GM13976 (cell line): ENCODE results near the gene RD3L.
"Not testable (repeated sequence)": the region's sequence is repeated elsewhere in the genome, so short reads cannot be mapped to it uniquely, and the experiment has no call there.

Experiments
- DNase-seq: peaks from one replicate; pipeline ENCODE4 v3.0.0; 2012; ENCODE audit warnings: low spot score
- CTCF ChIP-seq: IDR thresholded peaks from 2 replicates; pipeline ENCODE4 v1.5.1; 2012; ENCODE audit warnings: borderline replicate concordance, mild to moderate bottlenecking; ENCODE audit not compliant: insufficient read depth; ENCODE audit errors: extremely low read depth, missing control alignments, control extremely low read depth
- in situ Hi-C: fragments of 300-500 bp; cut with MboI; formaldehyde crosslinking; loops from one replicate; pipeline ENCODE4 v1.12.0; 2022; ENCODE audit warnings: low sequenced_read_pairs, mixed read lengths, inconsistent platforms; ENCODE audit not compliant: unreplicated experiment

RD3L gene

GRCh38 chr14:103941973-103942736, at the start of gene RD3L:
RD3L (minus strand) TSS chr14:103942529; CDS start chr14:103941695, 834 bp downstream.
- in situ Hi-C loops: no loop called here
- no peak for TF ChIP-seq CTCF
- no peak for DNase-seq

GRCh38 chr14:103989964-103990363, 47.6 kb upstream of the RD3L start:
- TF ChIP-seq CTCF: no peak
- DNase-seq: no peak
- in situ Hi-C loops: no loop called here

- in situ Hi-C loops: no loop called here
- TF ChIP-seq CTCF: no peak
- DNase-seq: no peak
Observed at GRCh38 chr14:103989034-103989433, 46.7 kb upstream of the RD3L start.

- no peak for TF ChIP-seq CTCF
- in situ Hi-C loops: no loop called here
Observed at GRCh38 chr14:103984196-103984595, 41.9 kb upstream of the RD3L start.

GRCh38 chr14:103980623-103981238, 38.4 kb upstream of the RD3L start:
- in situ Hi-C loops, DNase-seq: not testable (repeated sequence)

More at GRCh38 chr14:103984196-103984595, 41.9 kb upstream of the RD3L start:
- DNase-seq: no peak

- in situ Hi-C loops: no loop called here
- TF ChIP-seq CTCF: no peak
Observed at GRCh38 chr14:103974575-103974974, 32.2 kb upstream of the RD3L start.

GRCh38 chr14:103973354-103973753, 31.0 kb upstream of the RD3L start:
- in situ Hi-C loops: no loop called here
- no peak for DNase-seq
- TF ChIP-seq CTCF: no peak

More at GRCh38 chr14:103974575-103974974, 32.2 kb upstream of the RD3L start:
- DNase-seq: no peak
